GM21576 (cell line): Measurements from ENCODE around the gene PIM2.
"Not testable (repeated sequence)": the region's sequence is repeated elsewhere in the genome, so short reads cannot be mapped to it uniquely, and the experiment has no call there.

Source experiments
- ATAC-seq: cut with Tn5 transposase; IDR thresholded peaks from one replicate; pipeline ENCODE4 v1.9.1; 2021; ENCODE audit warnings: mild to moderate bottlenecking, moderate library complexity; ENCODE audit not compliant: unreplicated experiment

PIM2 gene

GRCh38 chrX:48883729-48884128 lies 35.1 kb downstream of the PIM2 start:
- ATAC-seq: no peak

DNA sequence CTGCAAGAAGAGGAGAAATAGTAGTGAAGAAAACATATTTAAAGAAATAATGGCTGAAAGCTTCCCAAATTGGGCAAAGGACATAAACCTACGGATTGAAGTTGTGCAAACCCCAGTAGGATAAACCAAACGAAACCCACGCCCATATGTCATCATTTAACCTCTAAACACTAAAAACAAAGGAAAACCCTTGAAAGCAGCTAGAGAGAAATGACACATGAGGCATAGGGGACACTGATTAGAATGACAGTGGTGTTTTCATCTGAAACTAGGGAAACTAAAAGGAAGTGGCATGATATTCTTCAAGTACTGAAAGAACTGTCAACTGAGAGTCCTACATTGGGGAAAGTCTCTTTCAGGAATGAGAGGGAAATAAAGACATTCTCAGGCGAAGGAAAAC lies 41.9 kb downstream of the PIM2 start:
- ATAC-seq: not testable (repeated sequence)

DNA sequence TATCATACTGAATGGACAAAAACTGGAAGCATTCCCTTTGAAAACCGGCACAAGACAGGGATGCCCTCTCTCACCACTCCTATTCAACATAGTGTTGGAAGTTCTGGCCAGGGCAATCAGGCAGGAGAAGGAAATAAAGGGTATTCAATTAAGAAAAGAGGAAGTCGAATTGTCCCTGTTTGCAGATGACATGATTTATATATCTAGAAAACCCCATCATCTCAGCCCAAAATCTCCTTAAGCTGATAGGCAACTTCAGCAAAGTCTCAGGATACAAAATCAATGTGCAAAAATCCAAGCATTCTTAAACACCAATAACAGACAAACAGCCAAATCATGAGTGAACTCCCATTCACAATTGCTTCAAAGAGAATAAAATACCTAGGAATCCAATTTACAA lies 46.8 kb downstream of the PIM2 start:
- not testable (repeated sequence) for ATAC-seq

DNA sequence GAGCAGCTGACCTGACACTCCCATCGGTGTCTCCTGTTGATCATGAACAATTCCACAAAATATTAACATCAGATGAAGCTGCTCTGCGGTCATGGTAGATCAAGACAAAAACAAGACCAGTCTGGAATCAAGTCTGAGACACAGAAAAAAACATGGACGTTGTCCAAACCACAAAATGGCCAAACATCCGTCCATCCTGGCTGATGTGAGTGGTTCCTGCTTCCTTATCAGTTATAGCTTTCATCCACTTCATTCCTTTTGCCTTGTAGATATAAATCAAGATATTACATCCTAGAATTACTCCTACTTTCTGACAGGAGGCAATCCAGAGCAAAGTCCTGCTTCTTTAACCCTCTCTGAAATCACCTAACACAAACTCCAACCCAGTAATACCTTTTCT lies 54.6 kb downstream of the PIM2 start:
- no peak for ATAC-seq
